Pancreas (tissue), 10 donors: ENCODE measurements around the gene GFRA1. TPM values are rescaled to one million over a fixed set of nuclear protein-coding genes. Genes with fewer than 3 reads are reported as not detected.

ENCODE experiments used
- ATAC-seq, 4 donors: fragments of 200-7000 bp; cut with Tn5 transposase; one replicate each; pipeline versions ENCODE4 v1.8.0 to v1.9.1; 2020; ENCODE audit warnings: mild to moderate bottlenecking in 4 of 4, moderate library complexity in 4 of 4
- DNase-seq, 6 donors: peaks; one replicate each; pipeline ENCODE4 v3.0.0-alpha.2; 2020
- FAIRE-seq: peaks from 2 replicates; lab custom pipeline; 2012; peaks lifted over from hg19 to GRCh38; lab: Jason Lieb, UNC
- H3K27ac ChIP-seq, 4 donors: fragments of 200-600 bp; sonication (generic); 1 replicate in 3 of 4; 2 replicates in 1 of 4; pipeline versions ENCODE4 v1.5.0 to v1.8.0; 2020
- H3K27me3 ChIP-seq, 4 donors: fragments of 200-600 bp; one replicate each; pipeline ENCODE4 v1.8.0; 2021
- H3K36me3 ChIP-seq, 3 donors: fragments of 200-600 bp; sonication (generic) in 1 of 3; one replicate each; pipeline versions ENCODE4 v1.5.0 to v1.8.0; 2020 to 2021
- H3K4me1 ChIP-seq, 3 donors: fragments of 200-600 bp; one replicate each; pipeline ENCODE4 v1.8.0; 2021
- H3K4me3 ChIP-seq, 4 donors: fragments of 200-600 bp; sonication (generic) in 2 of 4; one replicate each; pipeline versions ENCODE4 v1.5.0 to v1.8.0; 2020 to 2021
- H3K9me3 ChIP-seq, 4 donors: fragments of 200-600 bp; one replicate each; pipeline ENCODE4 v1.8.0; 2021
- WGBS, 2 donors: extraction: QIAGEN DNeasy Blood & Tissue Kit; methylation state at CpG; one replicate each; pipeline ENCODE4 v1.1.7; 2013; 5-methylcytosine and 5-hydroxymethylcytosine counted together
- intact Hi-C, 3 donors: fragments of 100-400 bp; cut with DNase I; formaldehyde crosslinking; loops; one replicate each; pipeline versions ENCODE4 v1.11.1 to v1.14.2; 2022
- polyA plus RNA-seq, 2 donors: library from polyadenylated mRNA; stranded (reverse); fragments of 200-250 nt; gene quantifications; one replicate each; pipeline ENCODE4 v1.2.3, GENCODE V29; 2013
- total RNA-seq, 6 donors: library from RNA; stranded (reverse); fragmentation: NEBNext Ultra II Directional in 4 of 6; extraction: Animal tissue kit (Norgen Biotek cat#: 25700) in 4 of 6; gene quantifications; one replicate each; pipeline versions ENCODE4 v1.2.1 to v1.2.4, GENCODE V29; 2021 to 2023
- TF ChIP-seq, protein P1 (sequence below), 4 donors: fragments of 200-600 bp; sonication (generic) in 3 of 4; IDR thresholded peaks; one replicate each; pipeline versions ENCODE4 v1.5.0 to v1.8.0; 2021; ENCODE audit warnings: antibody characterized with exemption in 4 of 4
- donor health status: healthy with polysubstance abuse.
- donor health status: DM: no; HTN: no; CAD: no; lungs with moderate emphysema.
- donor health status: DM: no; HTN: no; CAD: no.
- donor health status: control.
- donor health status: control.
- donor health status: Bipolar disorder and iron deficiency.
- donor health status: DM: yes; HTN: yes; CAD: no.
- donor health status: DM: no; HTN: no; CAD: no.
- donor health status: DM: no; HTN: no; CAD: no.
- donor health status: DM: yes; HTN: yes; CAD: no.

GFRA1 gene
- total and polyA plus RNA-seq, 8 donors: 0.61 to 4.4 (median 1.3) TPM

DNA sequence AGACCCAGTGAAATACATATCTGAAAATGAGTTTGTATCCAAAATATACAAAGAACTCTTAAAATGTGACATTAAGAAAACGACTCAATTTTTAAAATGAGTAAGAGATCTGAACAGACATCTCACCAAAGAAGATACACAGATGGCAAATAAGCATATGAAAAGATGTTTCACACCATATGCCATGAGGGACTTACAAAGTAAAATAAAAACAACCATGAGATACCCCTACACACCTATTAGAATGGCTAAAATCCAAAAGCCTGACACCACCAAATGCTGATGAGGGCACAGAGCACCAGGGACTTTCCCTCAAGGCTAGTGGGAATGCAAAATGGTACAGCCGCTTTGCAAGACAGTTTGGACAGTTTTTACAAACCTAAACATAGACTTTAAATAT, 27.9 kb downstream of the GFRA1 start:
- H3K9me3 ChIP-seq: no peaks in the 10 kb centered on the region
- no peaks in the 10 kb centered on the region for H3K4me1 ChIP-seq
- H3K27ac ChIP-seq: no peak overlapping the region
- FAIRE-seq (no peak), DNase-seq (no peak), ATAC-seq (no peak)
- WGBS, 2 donors: 81 to 91% methylated on average over 2 of the region's 2 CpGs
- no peak overlapping the region for H3K4me3 ChIP-seq
- H3K27me3 ChIP-seq: no peaks in the 10 kb centered on the region
- no peaks in the 10 kb centered on the region for H3K36me3 ChIP-seq
- TF ChIP-seq, protein P1, sequence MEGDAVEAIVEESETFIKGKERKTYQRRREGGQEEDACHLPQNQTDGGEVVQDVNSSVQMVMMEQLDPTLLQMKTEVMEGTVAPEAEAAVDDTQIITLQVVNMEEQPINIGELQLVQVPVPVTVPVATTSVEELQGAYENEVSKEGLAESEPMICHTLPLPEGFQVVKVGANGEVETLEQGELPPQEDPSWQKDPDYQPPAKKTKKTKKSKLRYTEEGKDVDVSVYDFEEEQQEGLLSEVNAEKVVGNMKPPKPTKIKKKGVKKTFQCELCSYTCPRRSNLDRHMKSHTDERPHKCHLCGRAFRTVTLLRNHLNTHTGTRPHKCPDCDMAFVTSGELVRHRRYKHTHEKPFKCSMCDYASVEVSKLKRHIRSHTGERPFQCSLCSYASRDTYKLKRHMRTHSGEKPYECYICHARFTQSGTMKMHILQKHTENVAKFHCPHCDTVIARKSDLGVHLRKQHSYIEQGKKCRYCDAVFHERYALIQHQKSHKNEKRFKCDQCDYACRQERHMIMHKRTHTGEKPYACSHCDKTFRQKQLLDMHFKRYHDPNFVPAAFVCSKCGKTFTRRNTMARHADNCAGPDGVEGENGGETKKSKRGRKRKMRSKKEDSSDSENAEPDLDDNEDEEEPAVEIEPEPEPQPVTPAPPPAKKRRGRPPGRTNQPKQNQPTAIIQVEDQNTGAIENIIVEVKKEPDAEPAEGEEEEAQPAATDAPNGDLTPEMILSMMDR (IDR thresholded peaks at IDR 0.05): no peak
- intact Hi-C loops: no loop called here

DNA sequence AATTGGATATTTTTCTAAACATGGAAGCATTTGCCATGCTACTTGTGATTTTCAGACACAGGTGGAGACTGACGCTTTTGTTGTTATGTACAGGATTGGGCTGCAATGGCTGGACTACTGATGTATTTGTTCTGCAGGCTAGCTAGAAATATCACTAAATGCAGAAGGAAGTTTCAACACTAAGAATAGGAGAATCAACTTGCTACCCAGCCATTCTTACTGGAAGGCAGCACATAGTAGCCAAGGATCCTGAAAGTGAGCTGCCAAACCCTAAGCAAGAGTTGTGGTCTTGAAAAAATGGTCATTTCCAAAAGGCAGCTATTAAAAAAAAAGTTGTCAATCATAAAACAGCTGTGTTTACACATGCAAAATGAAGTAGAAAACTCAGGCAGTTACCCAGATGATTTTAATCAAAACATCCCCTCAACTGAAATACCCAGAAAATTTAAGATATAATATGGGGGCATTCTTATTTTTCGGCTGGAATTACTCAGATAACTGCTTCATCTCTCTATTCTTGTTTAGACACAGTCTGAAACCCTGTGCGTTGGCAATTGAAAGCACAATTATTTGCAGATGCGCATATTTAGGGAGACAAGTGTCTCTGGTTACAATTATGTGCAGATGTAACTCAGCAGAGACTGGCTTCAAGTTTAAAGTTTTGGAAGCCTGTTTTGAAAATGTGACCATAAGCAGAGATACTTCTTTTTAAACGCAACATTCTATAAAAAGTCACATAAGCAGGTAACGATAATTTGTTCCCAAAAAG, 31.2 kb downstream of the GFRA1 start:
- Histone ChIP-seq H3K4me1 (no peaks in the 10 kb centered on the region), H3K27me3 (no peaks in the 10 kb centered on the region), H3K27ac (no peak overlapping the region), H3K9me3 (no peaks in the 10 kb centered on the region), H3K36me3 (no peaks in the 10 kb centered on the region), H3K4me3 (no peak overlapping the region)
- TF ChIP-seq, protein P1 (IDR thresholded peaks at IDR 0.05): no peak
- FAIRE-seq: no peak
- intact Hi-C loops: no loop called here
- WGBS, 2 donors: 79 to 84% methylated on average over 6 of the region's 6 CpGs
- no peak for ATAC-seq
- DNase-seq: no peak

DNA sequence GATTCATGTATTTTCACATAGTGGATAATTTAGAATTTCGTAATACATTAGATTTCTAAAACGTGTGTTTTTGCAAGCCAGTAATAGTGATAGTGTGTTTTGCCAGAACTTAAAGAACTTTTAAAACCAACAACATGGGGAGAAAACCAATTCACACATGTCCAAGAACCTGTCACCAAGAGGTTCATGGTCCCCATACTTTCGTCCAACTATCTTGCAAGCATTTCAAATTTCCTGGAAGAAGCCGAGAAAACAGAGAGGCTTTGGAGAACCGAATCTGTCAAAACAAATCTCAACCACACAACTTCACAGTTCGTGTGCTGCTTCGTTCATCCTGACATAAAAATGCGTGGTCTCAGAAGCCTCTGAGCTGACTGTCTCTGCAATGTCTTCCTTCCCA, 31.9 kb downstream of the GFRA1 start:
- intact Hi-C loops: no loop called here
- TF ChIP-seq, protein P1 (IDR thresholded peaks at IDR 0.05): no peak
- Histone ChIP-seq H3K27ac (no peak overlapping the region), H3K27me3 (no peaks in the 10 kb centered on the region), H3K36me3 (no peaks in the 10 kb centered on the region), H3K9me3 (no peaks in the 10 kb centered on the region), H3K4me1 (no peaks in the 10 kb centered on the region), H3K4me3 (no peak overlapping the region)
- WGBS, 2 donors: 70 to 74% methylated on average over 8 of the region's 8 CpGs
- FAIRE-seq: no peak
- no peak for ATAC-seq
- no peak for DNase-seq

DNA sequence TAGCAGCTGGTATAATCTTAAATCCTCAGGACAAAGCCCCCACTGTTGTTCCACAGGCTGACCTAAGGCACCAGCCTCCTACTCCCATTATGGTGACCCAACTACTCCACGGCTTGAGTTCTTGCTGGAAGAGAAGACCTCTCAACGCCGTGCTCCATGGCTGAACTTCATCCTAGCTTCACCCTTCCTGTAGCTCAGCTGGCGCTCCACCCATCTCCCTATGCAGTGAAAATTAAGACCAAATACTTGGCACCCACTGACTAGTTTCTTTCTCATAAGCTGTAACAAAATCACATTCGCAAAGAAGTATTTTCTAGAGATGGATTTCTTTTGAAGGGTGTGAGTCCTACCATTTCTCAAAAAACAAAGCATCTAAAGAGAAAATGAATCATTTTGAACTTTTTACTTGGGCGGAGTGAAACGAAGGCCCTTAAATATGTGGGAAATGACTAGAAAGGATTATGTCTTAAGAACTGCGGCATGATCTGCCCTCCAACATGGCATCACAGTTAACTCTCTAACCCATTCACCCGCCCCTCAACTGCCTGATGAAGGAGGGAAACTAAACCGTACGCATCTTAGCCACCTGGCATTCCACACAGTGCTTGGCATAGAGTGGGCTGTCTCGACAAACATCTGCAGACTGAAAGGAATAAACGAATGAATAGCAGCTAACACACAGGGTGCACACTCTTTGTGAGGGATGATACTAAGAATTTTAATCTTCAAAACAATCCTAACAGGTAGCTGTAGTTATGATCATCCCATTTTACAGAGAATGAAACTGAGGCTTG, 32.7 kb downstream of the GFRA1 start:
- TF ChIP-seq, protein P1 (IDR thresholded peaks at IDR 0.05): no peak
- FAIRE-seq (no peak), ATAC-seq (no peak)

More for the DNA sequence above, 32.7 kb downstream of the GFRA1 start:
- no peak overlapping the region for H3K4me3 ChIP-seq
- WGBS, 2 donors: 86 to 88% methylated on average over 13 of the region's 13 CpGs
- no peak overlapping the region for H3K27ac ChIP-seq
- no peaks in the 10 kb centered on the region for H3K27me3 ChIP-seq
- H3K9me3 ChIP-seq: no peaks in the 10 kb centered on the region
- no peak for DNase-seq
- no peaks in the 10 kb centered on the region for H3K4me1 ChIP-seq
- H3K36me3 ChIP-seq: no peaks in the 10 kb centered on the region
- intact Hi-C loops: no loop called here
